Thyroid gland (tissue), 4 donors: ENCODE measurements around the gene ZYX. TPM values are rescaled to one million over a fixed set of nuclear protein-coding genes. Genes with fewer than 3 reads are reported as not detected.

ENCODE experiments used
- DNase-seq, 2 donors: peaks; one replicate each; pipeline ENCODE4 v3.0.0-alpha.2; 2019
- H3K27ac ChIP-seq, 3 donors: fragments of 200-600 bp; sonication (generic); 1 replicate in 2 of 3; 2 replicates in 1 of 3; pipeline ENCODE4 v1.5.1; 2016 to 2019; ENCODE audit warnings: mild to moderate bottlenecking in 1 of 3, moderate library complexity in 1 of 3
- H3K27me3 ChIP-seq: fragments of 200-600 bp; sonication (generic); one replicate; pipeline ENCODE4 v1.5.1; 2019
- H3K36me3 ChIP-seq, 2 donors: fragments of 200-600 bp; sonication (generic); one replicate each; pipeline ENCODE4 v1.5.1; 2016 to 2019
- H3K4me1 ChIP-seq, 2 donors: fragments of 200-600 bp; sonication (generic); one replicate each; pipeline ENCODE4 v1.5.1; 2017 to 2019
- H3K4me3 ChIP-seq, 3 donors: fragments of 200-600 bp; sonication (generic); replicated peaks in 1 of 3; 1 replicate in 2 of 3; 2 replicates in 1 of 3; pipeline ENCODE4 v1.5.1; 2016; ENCODE audit warnings: mild to moderate bottlenecking in 1 of 3
- H3K9me3 ChIP-seq: fragments of 200-600 bp; sonication (generic); one replicate; pipeline ENCODE4 v1.5.1; 2017
- POLR2A ChIP-seq, 2 donors: fragments of 450-650 bp; IDR thresholded peaks; one replicate each; pipeline ENCODE4 v1.6.1; 2017; ENCODE audit warnings: antibody characterized with exemption in 2 of 2, mild to moderate bottlenecking in 2 of 2, moderate library complexity in 1 of 2
- WGBS, 2 donors: methylation state at CpG; one replicate each; pipeline ENCODE4 v1.1.5; 2017; 5-methylcytosine and 5-hydroxymethylcytosine counted together
- intact Hi-C: fragments of 100-400 bp; cut with DNase I; formaldehyde crosslinking; loops from one replicate; pipeline ENCODE4 v1.15.1; 2023
- total RNA-seq, 4 donors: library from RNA; depleted of rRNA; stranded (reverse); fragments of >200 nt; gene quantifications; one replicate each; pipeline ENCODE4 v1.2.3, GENCODE V29; 2016
- TF ChIP-seq, protein P1 (sequence below), 6 experiments: fragments of 200-600 bp in 3 of 6; fragments of 450-650 bp in 3 of 6; sonication (generic) in 3 of 6; IDR thresholded peaks; one replicate each; pipeline ENCODE4 v1.5.1; 2016 to 2019; ENCODE audit warnings: antibody characterized with exemption in 6 of 6, mild to moderate bottlenecking in 2 of 6, inconsistent platforms in 1 of 6, moderate library complexity in 1 of 6

ZYX gene
- total RNA-seq, 4 donors from 2014 or later = 24.6 to 55.4 (median 31.3) TPM

DNA sequence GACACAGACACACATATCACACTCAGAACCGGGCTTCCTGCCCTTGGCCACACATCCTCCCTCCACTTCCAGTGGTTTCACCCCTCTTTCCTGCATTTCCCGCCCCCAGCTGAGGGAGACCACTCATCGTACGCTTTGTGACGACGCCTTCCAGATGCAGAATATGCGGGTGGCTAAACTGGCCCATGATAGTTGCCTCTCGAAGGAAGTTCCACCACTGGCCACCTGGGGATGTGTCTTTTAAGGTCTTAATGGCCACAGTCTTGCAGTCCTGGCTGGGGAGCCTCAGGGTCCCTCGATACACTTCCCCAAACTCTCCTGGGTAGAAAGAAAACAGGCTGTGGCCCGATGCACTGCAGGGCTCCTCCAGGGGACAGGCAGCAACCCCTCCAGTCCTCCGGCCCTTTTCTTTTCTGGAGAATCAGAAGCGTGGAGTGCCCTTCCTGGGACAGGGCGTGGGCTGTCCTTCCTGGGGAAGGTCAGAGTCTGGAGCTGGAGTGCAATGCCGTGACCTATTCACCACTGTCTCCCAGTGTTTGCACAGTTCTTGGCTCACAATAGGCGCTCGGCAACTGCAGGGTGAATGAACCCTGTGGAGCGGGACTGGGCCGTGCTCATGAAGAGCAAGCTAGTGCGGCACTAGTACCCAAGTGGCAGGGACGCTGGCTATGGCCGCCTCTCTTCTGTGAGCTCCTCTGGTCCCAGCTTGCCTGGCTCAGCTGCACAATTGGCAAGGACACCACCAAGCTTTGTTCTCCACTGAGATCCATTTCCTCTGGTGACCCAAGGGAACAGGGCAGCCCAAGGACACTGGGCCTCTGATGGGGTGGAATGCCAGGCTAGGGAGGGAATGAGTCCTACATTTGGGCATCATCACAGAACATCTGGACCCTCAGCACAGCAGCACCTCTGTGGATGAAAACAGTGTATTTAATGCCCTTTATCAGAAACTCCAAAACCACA is 14.3 kb downstream of the ZYX start:
- H3K27me3 ChIP-seq = no peaks in the 10 kb centered on the region
- DNase-seq = no peak
- no peaks in the 10 kb centered on the region for H3K9me3 ChIP-seq
- 66 to 70% methylated on average over 14 to 21 of the region's 21 CpGs for WGBS, 2 donors
- TF ChIP-seq POLR2A (IDR thresholded peaks at IDR 0.05) = no peak
- TF ChIP-seq, protein P1, sequence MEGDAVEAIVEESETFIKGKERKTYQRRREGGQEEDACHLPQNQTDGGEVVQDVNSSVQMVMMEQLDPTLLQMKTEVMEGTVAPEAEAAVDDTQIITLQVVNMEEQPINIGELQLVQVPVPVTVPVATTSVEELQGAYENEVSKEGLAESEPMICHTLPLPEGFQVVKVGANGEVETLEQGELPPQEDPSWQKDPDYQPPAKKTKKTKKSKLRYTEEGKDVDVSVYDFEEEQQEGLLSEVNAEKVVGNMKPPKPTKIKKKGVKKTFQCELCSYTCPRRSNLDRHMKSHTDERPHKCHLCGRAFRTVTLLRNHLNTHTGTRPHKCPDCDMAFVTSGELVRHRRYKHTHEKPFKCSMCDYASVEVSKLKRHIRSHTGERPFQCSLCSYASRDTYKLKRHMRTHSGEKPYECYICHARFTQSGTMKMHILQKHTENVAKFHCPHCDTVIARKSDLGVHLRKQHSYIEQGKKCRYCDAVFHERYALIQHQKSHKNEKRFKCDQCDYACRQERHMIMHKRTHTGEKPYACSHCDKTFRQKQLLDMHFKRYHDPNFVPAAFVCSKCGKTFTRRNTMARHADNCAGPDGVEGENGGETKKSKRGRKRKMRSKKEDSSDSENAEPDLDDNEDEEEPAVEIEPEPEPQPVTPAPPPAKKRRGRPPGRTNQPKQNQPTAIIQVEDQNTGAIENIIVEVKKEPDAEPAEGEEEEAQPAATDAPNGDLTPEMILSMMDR (IDR thresholded peaks at IDR 0.05) = no peak
- intact Hi-C loops = no loop called here
- H3K27ac ChIP-seq = no peak overlapping the region
- H3K36me3 ChIP-seq = peaks cover 0 to 8% of the 10 kb centered on the region in 2 donors
- H3K4me3 ChIP-seq = no peak overlapping the region
- H3K4me1 ChIP-seq = peaks cover 10 to 30% of the 10 kb centered on the region in 2 donors

DNA sequence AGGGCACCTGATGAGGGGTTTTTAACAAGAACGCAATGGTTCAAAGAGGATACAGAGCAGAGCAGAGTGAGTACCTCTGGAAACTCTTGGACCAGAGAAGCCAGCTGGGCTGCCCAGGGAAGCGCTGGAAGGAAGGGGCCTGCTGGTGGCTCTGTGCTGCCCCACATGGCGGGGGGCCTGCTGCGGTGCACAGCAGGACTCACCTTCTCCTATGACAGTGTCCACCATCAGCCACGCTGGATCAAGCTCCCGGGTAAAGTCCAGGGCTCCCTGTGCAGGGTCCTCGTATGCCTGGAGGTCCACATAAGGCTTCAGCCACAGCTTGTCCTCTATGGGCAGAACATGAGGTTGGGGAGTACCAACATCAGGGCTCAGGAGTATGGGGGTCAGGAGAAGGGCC is 15.0 kb downstream of the ZYX start:
- Histone ChIP-seq H3K4me3 (no peak overlapping the region), H3K27me3 (no peaks in the 10 kb centered on the region), H3K27ac (no peak overlapping the region), H3K4me1 (peaks cover 10 to 25% of the 10 kb centered on the region in 2 donors), H3K36me3 (peaks cover 0 to 1% of the 10 kb centered on the region in 2 donors), H3K9me3 (no peaks in the 10 kb centered on the region)
- no peak for DNase-seq
- 79 to 84% methylated on average over 7 of the region's 7 CpGs for WGBS, 2 donors
- intact Hi-C loops = no loop called here
- TF ChIP-seq, protein P1 (IDR thresholded peaks at IDR 0.05) = no peak
- TF ChIP-seq POLR2A (IDR thresholded peaks at IDR 0.05) = no peak

DNA sequence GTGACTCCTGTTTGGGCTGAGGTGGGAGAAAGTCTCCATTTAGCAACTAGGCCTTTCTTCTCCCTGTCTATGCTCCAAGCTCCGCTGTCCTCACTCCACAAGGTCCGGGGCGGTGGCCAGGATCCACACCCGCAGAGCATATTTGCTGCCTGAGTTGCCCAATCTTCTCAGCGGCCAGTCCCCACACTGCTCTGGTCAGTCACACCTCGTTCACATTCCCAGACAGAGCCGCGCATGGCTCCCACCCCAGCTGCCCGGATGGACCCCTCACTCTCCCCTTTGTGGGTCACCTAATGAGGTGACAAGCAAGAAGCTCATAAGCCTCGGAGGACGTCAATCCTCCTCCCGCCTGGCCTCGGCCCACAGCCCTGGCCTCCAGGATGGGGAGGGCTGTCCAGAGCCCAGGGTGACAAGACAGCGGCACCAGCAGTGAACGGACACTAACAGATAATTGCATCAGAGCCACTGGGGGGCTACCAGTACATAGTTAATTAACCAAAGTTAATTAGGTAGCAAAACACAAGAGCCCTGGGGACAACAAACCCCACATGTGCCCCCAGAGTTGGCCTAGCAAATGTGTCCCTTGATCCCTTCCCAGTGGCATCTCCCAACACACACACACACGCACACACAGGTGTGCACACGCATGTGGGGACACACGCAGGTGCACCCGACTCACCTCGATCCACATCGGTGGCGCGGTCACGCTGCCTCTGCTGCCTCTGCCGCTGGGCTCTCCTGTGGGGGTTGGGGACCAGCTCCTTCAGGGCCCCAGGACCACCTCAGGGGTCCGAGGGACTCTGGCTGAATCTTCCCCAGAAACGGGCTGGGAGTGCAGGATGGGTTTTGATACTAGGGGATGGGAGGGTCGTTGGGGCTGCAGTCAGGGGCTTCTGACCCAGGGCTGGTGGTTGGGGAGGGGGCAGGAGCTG is 15.7 kb downstream of the ZYX start:
- intact Hi-C loops = no loop called here
- Histone ChIP-seq H3K4me1 (peaks cover 10 to 18% of the 10 kb centered on the region in 2 donors), H3K27ac (no peak overlapping the region), H3K4me3 (no peak overlapping the region), H3K9me3 (no peaks in the 10 kb centered on the region), H3K27me3 (no peaks in the 10 kb centered on the region), H3K36me3 (no peaks in the 10 kb centered on the region)
- no peak for DNase-seq
- WGBS, 2 donors = 89 to 90% methylated on average over 16 to 24 of the region's 28 CpGs
- TF ChIP-seq, protein P1 (IDR thresholded peaks at IDR 0.05) = no peak
- TF ChIP-seq POLR2A (IDR thresholded peaks at IDR 0.05) = no peak

DNA sequence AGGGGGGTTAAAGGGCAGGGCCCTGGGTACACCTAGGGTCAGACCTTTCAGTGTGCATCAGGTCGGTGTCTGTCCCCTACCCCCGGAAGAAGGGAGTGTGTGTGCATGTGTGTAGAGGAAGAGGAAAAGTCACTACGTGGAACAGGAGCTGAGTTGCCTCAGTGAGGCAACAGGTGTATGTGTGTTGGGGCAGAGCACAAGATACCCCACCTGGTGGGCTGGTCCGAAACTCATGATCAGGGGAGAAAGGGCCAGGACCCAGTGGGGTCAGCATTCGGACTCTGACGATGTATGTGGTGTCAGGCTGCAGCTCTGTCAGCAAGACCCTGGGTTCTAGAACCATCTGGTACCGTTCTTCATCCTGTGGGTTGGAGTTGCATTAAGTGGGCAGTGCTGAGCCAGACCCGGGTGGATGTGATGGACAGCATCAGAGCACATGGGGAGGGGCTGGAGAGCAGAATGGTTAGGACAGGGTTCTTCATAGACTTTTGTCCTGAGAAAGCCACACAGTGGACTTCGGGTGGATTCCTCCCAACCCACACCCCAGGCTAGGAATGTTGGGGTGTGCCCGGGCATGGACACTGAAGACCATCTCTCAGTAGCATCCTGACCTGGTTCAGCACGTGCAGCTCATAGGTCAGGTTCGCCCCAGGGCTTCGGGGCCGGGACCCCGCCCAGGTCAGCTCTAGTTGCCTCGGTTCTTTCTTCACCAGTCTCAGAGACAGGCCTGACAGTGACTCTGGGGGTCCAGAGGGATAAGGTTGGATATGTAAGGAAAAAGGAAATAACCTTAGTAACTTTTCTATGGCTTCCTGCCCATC is 16.8 kb downstream of the ZYX start:
- TF ChIP-seq POLR2A (IDR thresholded peaks at IDR 0.05) = no peak
- TF ChIP-seq, protein P1 (IDR thresholded peaks at IDR 0.05) = no peak
- H3K9me3 ChIP-seq = no peaks in the 10 kb centered on the region
- 95% methylated on average over 13 to 16 of the region's 16 CpGs for WGBS, 2 donors
- H3K27ac ChIP-seq = no peak overlapping the region
- H3K4me3 ChIP-seq = no peak overlapping the region
- intact Hi-C loops = no loop called here
- H3K27me3 ChIP-seq = no peaks in the 10 kb centered on the region
- H3K4me1 ChIP-seq = peaks cover 7 to 13% of the 10 kb centered on the region in 2 donors
- no peak for DNase-seq
- no peaks in the 10 kb centered on the region for H3K36me3 ChIP-seq
